H1 (cell line): Measurements from ENCODE around the gene ZNF362. TPM values are rescaled to one million over a fixed set of nuclear protein-coding genes. Genes with fewer than 3 reads are reported as not detected.

ENCODE experiments used
- CTCF ChIA-PET: fragments of 300-600 bp; sonication (Branson Sonifier 250); formaldehyde crosslinking; loops from one replicate; lab custom pipeline; 2021; ENCODE audit not compliant: partially characterized antibody; lab: Charles Lee
- POLR2A ChIA-PET: fragments of 300-600 bp; sonication (Branson Sonifier 250); formaldehyde crosslinking; loops from one replicate; lab custom pipeline; 2021; ENCODE audit warnings: inconsistent platforms; ENCODE audit not compliant: partially characterized antibody; lab: Charles Lee
- DNase-seq, 2 experiments: peaks; one replicate each; pipeline versions ENCODE4 v3.0.0 to v3.0.0-alpha.2; 2010 to 2022; ENCODE audit warnings: low spot score in 2 of 2, low read depth in 1 of 2, mixed read lengths in 1 of 2
- FAIRE-seq: peaks from 2 replicates; lab custom pipeline; 2011; peaks lifted over from hg19 to GRCh38; lab: Jason Lieb, UNC
- H2AFZ ChIP-seq: 2 replicates; pipeline ENCODE4 v1.8.1; 2012; ENCODE audit warnings: low read length, inconsistent platforms
- H2AK5ac ChIP-seq: 2 replicates; pipeline ENCODE4 v1.6.1; 2013; ENCODE audit warnings: low read depth, low read length
- H2BK120ac ChIP-seq: replicated peaks from 2 replicates; pipeline ENCODE3; 2013; ENCODE audit warnings: low read depth, low read length, inconsistent platforms
- H2BK12ac ChIP-seq: 2 replicates; pipeline ENCODE4 v1.6.1; 2013; ENCODE audit warnings: low read depth, low read length
- H2BK15ac ChIP-seq: 2 replicates; pipeline ENCODE4 v1.6.1; 2013; ENCODE audit warnings: low read length
- H2BK20ac ChIP-seq: 2 replicates; pipeline ENCODE4 v1.6.1; 2013; ENCODE audit warnings: low read length
- H2BK5ac ChIP-seq: 2 replicates; pipeline ENCODE4 v1.6.1; 2013; ENCODE audit warnings: low read depth, low read length
- H3K14ac ChIP-seq: 2 replicates; pipeline ENCODE4 v1.6.1; 2013; ENCODE audit warnings: inconsistent platforms; ENCODE audit not compliant: insufficient read length
- H3K18ac ChIP-seq: 2 replicates; pipeline ENCODE4 v1.6.1; 2013; ENCODE audit warnings: low read length; ENCODE audit errors: extremely low read depth
- H3K23ac ChIP-seq: 2 replicates; pipeline ENCODE4 v1.6.1; 2013; ENCODE audit warnings: inconsistent platforms; ENCODE audit not compliant: insufficient read length
- H3K23me2 ChIP-seq: 2 replicates; pipeline ENCODE4 v1.6.1; 2013; ENCODE audit warnings: low read depth, low read length
- H3K27ac ChIP-seq: 2 replicates; pipeline ENCODE4 v1.6.1; 2011; ENCODE audit warnings: low read depth, low read length, inconsistent platforms
- H3K27me3 ChIP-seq, 4 experiments: replicated peaks in 1 of 4; 1 replicate in 1 of 4; 2 replicates in 3 of 4; pipeline versions ENCODE4 v1.6.1 to v1.8.1; 2011 to 2013; ENCODE audit warnings: low read length in 3 of 4, mild to moderate bottlenecking in 3 of 4, inconsistent platforms in 2 of 4, mixed read lengths in 2 of 4, moderate library complexity in 1 of 4; ENCODE audit not compliant: control insufficient read depth in 3 of 4, insufficient read depth in 3 of 4; ENCODE audit errors: extremely low read depth in 1 of 4
- H3K36me3 ChIP-seq, 4 experiments: 2 replicates each; pipeline versions ENCODE4 v1.6.1 to v1.8.1; 2011 to 2013; ENCODE audit warnings: mild to moderate bottlenecking in 4 of 4, low read length in 3 of 4, moderate library complexity in 2 of 4, control low read depth in 1 of 4, inconsistent platforms in 1 of 4; ENCODE audit not compliant: insufficient read depth in 4 of 4, control insufficient read depth in 2 of 4
- H3K4ac ChIP-seq: replicated peaks from 2 replicates; pipeline ENCODE3; 2013; ENCODE audit warnings: low read length, low read depth, mixed read lengths, inconsistent platforms; ENCODE audit not compliant: insufficient read length
- H3K4me1 ChIP-seq, 4 experiments: replicated peaks in 1 of 4; 1 replicate in 1 of 4; 2 replicates in 3 of 4; pipeline versions ENCODE4 v1.6.1 to v1.8.1; 2011 to 2013; ENCODE audit warnings: low read length in 3 of 4, inconsistent platforms in 2 of 4, mixed read lengths in 1 of 4; ENCODE audit not compliant: insufficient read depth in 4 of 4, control insufficient read depth in 3 of 4
- H3K4me2 ChIP-seq, 2 experiments: 2 replicates each; pipeline versions ENCODE4 v1.6.1 to v1.8.1; 2011 to 2013; ENCODE audit warnings: low read depth in 2 of 2, low read length in 2 of 2, control low read depth in 1 of 2, inconsistent platforms in 1 of 2, mild to moderate bottlenecking in 1 of 2; ENCODE audit not compliant: insufficient read depth in 1 of 2
- H3K4me3 ChIP-seq, 4 experiments: fragments of 200-600, 300-600 bp in 1 of 4; sonication (generic), shearing (Covaris generic), sonication (Bioruptor Twin) in 1 of 4; 2 replicates each; pipeline versions ENCODE4 v1.5.1 to v1.8.1; 2011 to 2016; ENCODE audit warnings: low read length in 4 of 4, low read depth in 3 of 4, control low read depth in 2 of 4, inconsistent platforms in 2 of 4, mild to moderate bottlenecking in 2 of 4, mixed read lengths in 1 of 4, moderate library complexity in 1 of 4; ENCODE audit not compliant: insufficient read depth in 2 of 4; ENCODE audit errors: extremely low read depth in 1 of 4
- H3K56ac ChIP-seq: replicated peaks from 2 replicates; pipeline ENCODE3; 2013; ENCODE audit warnings: low read depth, mild to moderate bottlenecking, mixed read lengths, low read length, inconsistent platforms; ENCODE audit not compliant: insufficient read length
- H3K79me1 ChIP-seq: 2 replicates; pipeline ENCODE4 v1.6.1; 2013; ENCODE audit warnings: low read depth, low read length, control low read depth
- H3K79me2 ChIP-seq, 2 experiments: 2 replicates each; pipeline versions ENCODE4 v1.6.1 to v1.8.1; 2012 to 2013; ENCODE audit warnings: low read length in 2 of 2, mild to moderate bottlenecking in 2 of 2, inconsistent platforms in 1 of 2; ENCODE audit not compliant: insufficient read depth in 2 of 2, control insufficient read depth in 1 of 2
- H3K9ac ChIP-seq, 4 experiments: replicated peaks in 1 of 4; 1 replicate in 1 of 4; 2 replicates in 3 of 4; pipeline versions ENCODE4 v1.6.1 to v1.8.1; 2011 to 2013; ENCODE audit warnings: low read depth in 3 of 4, low read length in 3 of 4, control low read depth in 2 of 4, mild to moderate bottlenecking in 2 of 4, moderate library complexity in 2 of 4, inconsistent platforms in 1 of 4; ENCODE audit errors: extremely low read depth in 1 of 4
- H3K9me3 ChIP-seq, 2 experiments: 2 replicates each; pipeline versions ENCODE4 v1.6.1 to v1.8.1; 2012 to 2013; ENCODE audit warnings: mild to moderate bottlenecking in 2 of 2, moderate library complexity in 2 of 2, control low read depth in 1 of 2, inconsistent platforms in 1 of 2, low read depth in 1 of 2, low read length in 1 of 2, mixed read lengths in 1 of 2; ENCODE audit not compliant: insufficient read depth in 2 of 2
- H4K20me1 ChIP-seq, 2 experiments: replicated peaks in 1 of 2; 2 replicates each; pipeline versions ENCODE3 to v1.8.1; 2011 to 2013; ENCODE audit warnings: inconsistent platforms in 2 of 2, low read length in 2 of 2, mild to moderate bottlenecking in 1 of 2; ENCODE audit not compliant: insufficient read depth in 2 of 2, control insufficient read depth in 1 of 2
- H4K5ac ChIP-seq: 2 replicates; pipeline ENCODE4 v1.6.1; 2013; ENCODE audit warnings: low read length, low read depth, mixed read lengths, inconsistent platforms; ENCODE audit not compliant: insufficient read length
- H4K8ac ChIP-seq: 2 replicates; pipeline ENCODE4 v1.8.0; 2013; ENCODE audit warnings: mild to moderate bottlenecking, moderate library complexity, low read length, inconsistent platforms; ENCODE audit not compliant: insufficient read depth; ENCODE audit errors: extremely low read depth
- H4K91ac ChIP-seq: replicated peaks from 2 replicates; pipeline ENCODE3; 2013; ENCODE audit warnings: low read length, mixed read lengths, inconsistent platforms; ENCODE audit not compliant: insufficient read length
- CEBPB ChIP-seq: IDR thresholded peaks from 2 replicates; pipeline ENCODE4 v1.6.1; 2012; ENCODE audit warnings: low read depth, low read length
- EP300 ChIP-seq, 2 experiments: IDR thresholded peaks; 1 replicate in 1 of 2; 2 replicates in 1 of 2; pipeline ENCODE4 v1.6.1; 2011 to 2012; ENCODE audit warnings: low read depth in 2 of 2, low read length in 2 of 2, mild to moderate bottlenecking in 2 of 2, borderline replicate concordance in 1 of 2, inconsistent platforms in 1 of 2, moderate library complexity in 1 of 2
- EZH2 ChIP-seq: fragments of 200-600 bp; sonication (generic); IDR thresholded peaks from 2 replicates; pipeline ENCODE4 v1.7.1; 2012; ENCODE audit warnings: low read depth, mild to moderate bottlenecking, moderate library complexity, low read length, inconsistent platforms; ENCODE audit not compliant: severe bottlenecking
- GABPA ChIP-seq: IDR thresholded peaks from 2 replicates; pipeline ENCODE4 v1.6.1; 2011; ENCODE audit warnings: mild to moderate bottlenecking, low read length, moderate library complexity, borderline replicate concordance; ENCODE audit not compliant: insufficient read depth
- JUND ChIP-seq: IDR thresholded peaks from 2 replicates; pipeline ENCODE4 v1.6.1; 2011; ENCODE audit warnings: mild to moderate bottlenecking, improper control_type of control experiment, low read length
- POLR2A ChIP-seq, 2 experiments: IDR thresholded peaks; 1 replicate in 1 of 2; 2 replicates in 1 of 2; pipeline ENCODE4 v1.6.1; 2011; ENCODE audit warnings: low read depth in 2 of 2, low read length in 2 of 2, mild to moderate bottlenecking in 2 of 2; ENCODE audit errors: control extremely low read depth in 1 of 2
- RXRA ChIP-seq: IDR thresholded peaks from 2 replicates; pipeline ENCODE4 v1.6.1; 2011; ENCODE audit warnings: low read depth, mild to moderate bottlenecking, low read length, moderate library complexity; ENCODE audit not compliant: insufficient read depth
- SIN3A ChIP-seq, 2 experiments: IDR thresholded peaks in 1 of 2; conservative IDR thresholded peaks in 1 of 2; 2 replicates each; pipeline ENCODE4 v1.6.1; 2011 to 2012; ENCODE audit warnings: low read length in 2 of 2, improper control_type of control experiment in 1 of 2, low read depth in 1 of 2, mild to moderate bottlenecking in 1 of 2
- SIRT6 ChIP-seq: IDR thresholded peaks from one replicate; pipeline ENCODE4 v1.7.1; 2012; ENCODE audit warnings: low read length, inconsistent platforms
- SP4 ChIP-seq: IDR thresholded peaks from 2 replicates; pipeline ENCODE4 v1.6.1; 2012; ENCODE audit warnings: low read length, inconsistent platforms
- SRF ChIP-seq: IDR thresholded peaks from 2 replicates; pipeline ENCODE4 v1.6.1; 2011; ENCODE audit warnings: mild to moderate bottlenecking, low read depth, low read length, moderate library complexity
- WGBS, 2 experiments: shearing (Covaris generic) in 1 of 2; methylation state at CpG; one replicate each; pipeline versions ENCODE4 v1.1.6 to v1.1.7; 2013 to 2015; ENCODE audit warnings: low lambda C conversion rate in 2 of 2, mixed read lengths in 2 of 2, inconsistent platforms in 1 of 2, low coverage in 1 of 2, missing lambda C conversion rate in 1 of 2; ENCODE audit not compliant: insufficient replicate concordance in 2 of 2, insufficient coverage in 1 of 2, insufficient read length in 1 of 2; ENCODE audit errors: extremely low coverage in 1 of 2, missing lambda C conversion rate in 1 of 2; 5-methylcytosine and 5-hydroxymethylcytosine counted together
- polyA plus RNA-seq, 7 experiments: library from polyadenylated mRNA; depleted of rRNA in 3 of 7; stranded (reverse) in 5 of 7; unstranded in 2 of 7; fragments of >200 nt in 5 of 7; fragments of 200-250 nt in 2 of 7; gene quantifications; 1 replicate in 5 of 7; 2 replicates in 1 of 7; 4 replicates in 1 of 7; pipeline versions ENCODE4 v1.2.1 to v1.2.3, GENCODE V29; 2011 to 2013; ENCODE audit warnings: missing spikeins in 2 of 7, mixed read lengths in 2 of 7
- total RNA-seq: library from RNA; stranded (reverse); fragmentation: NEBNext Ultra II Directional; extraction: Animal tissue kit (Norgen Biotek cat#: 25700); gene quantifications from 2 replicates; pipeline ENCODE4 v1.2.1, GENCODE V29; 2021
- TF ChIP-seq, protein P1 (sequence below): IDR thresholded peaks from 2 replicates; pipeline ENCODE4 v1.6.1; 2011; ENCODE audit warnings: low read length, improper control_type of control experiment

The ZNF362 gene
- total and polyA plus RNA-seq, 2 of the 8 experiments (the other 6 are each of a cell fraction or from before 2014, with no cell fraction given) = 24.2 to 27.8 TPM

DNA sequence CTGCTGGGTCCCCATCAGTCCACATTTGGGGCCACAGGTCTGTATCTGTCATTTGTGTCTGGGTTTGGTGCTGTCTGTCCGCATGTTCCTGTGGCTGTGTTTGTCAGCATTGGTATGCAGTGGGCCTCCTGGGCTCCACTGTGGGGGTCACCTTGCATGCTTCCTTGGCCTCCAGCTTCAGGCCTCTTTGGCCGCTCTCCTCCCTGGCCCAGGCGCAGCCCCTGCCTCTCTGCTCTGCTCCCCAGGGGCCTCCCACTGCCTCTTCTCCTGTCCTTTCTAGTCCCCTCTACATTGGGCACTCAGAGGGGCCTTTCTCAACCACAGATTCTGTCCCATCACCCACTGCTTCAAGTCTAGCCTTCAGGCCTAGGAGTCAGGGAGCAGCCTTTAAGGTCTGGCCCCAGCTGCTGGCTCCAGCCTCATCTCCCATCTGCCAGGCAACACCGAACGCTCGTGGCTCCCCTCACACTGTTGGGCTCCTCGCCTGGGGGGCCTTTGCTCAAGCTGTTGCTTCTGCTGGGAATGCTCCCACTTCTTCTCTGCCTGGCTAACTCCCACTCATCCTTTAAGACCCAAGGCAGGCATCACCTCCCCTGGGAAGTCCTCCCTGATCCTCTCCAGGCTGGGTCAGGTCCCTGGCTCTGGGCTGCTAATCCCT lies 14.6 kb downstream of the ZNF362 start:
- Histone ChIP-seq H2BK15ac (no peak overlapping the region), H3K4me1 (peaks cover 0 to 13% (median 3%) of the 10 kb centered on the region in 4 experiments; a peak in 5 of 7 replicates), H3K9me3 (no peaks in the 10 kb centered on the region), H2AFZ (no peak overlapping the region), H3K23ac (no peak overlapping the region), H3K56ac (no peak overlapping the region), H3K18ac (no peak overlapping the region), H4K5ac (no peak overlapping the region), H2BK5ac (no peak overlapping the region), H2BK120ac (no peak overlapping the region), H4K8ac (no peak overlapping the region), H3K4ac (no peak overlapping the region), H3K79me1 (peaks cover 14% of the 10 kb centered on the region), H3K27ac (no peak overlapping the region), H3K36me3 (peaks cover 0 to 5% (median 0%) of the 10 kb centered on the region in 4 experiments; a peak in 1 of 8 replicates), H2BK12ac (no peak overlapping the region), H4K91ac (no peak overlapping the region), H3K9ac (no peak overlapping the region), H3K4me2 (no peak overlapping the region), H3K23me2 (no peaks in the 10 kb centered on the region), H2AK5ac (no peak overlapping the region), H2BK20ac (no peak overlapping the region), H3K79me2 (peaks cover 0 to 8% of the 10 kb centered on the region in 2 experiments; a peak in 1 of 4 replicates), H3K14ac (no peak overlapping the region), H3K4me3 (no peak overlapping the region), H3K27me3 (no peaks in the 10 kb centered on the region), H4K20me1 (peaks cover 2 to 25% of the 10 kb centered on the region in 2 experiments)
- POLR2A ChIA-PET = interaction anchor here (1.5 kb wide), 1 partner anchor 11 kb away, joined by 7 read pairs; no protein-coding TSS in a partner anchor
- TF ChIP-seq RXRA = no peak
- TF ChIP-seq SRF = no peak
- no peak for TF ChIP-seq SP4
- no peak for TF ChIP-seq GABPA
- no peak for TF ChIP-seq CEBPB
- no peak for TF ChIP-seq SIN3A (conservative IDR thresholded peaks at IDR 0.05 in 1 of 2, IDR thresholded peaks at IDR 0.05 in 1 of 2; ENCODE audit: low read depth in 1 of 2, low read length in 2 of 2)
- no peak for TF ChIP-seq EZH2
- TF ChIP-seq SIRT6 = no peak
- no peak for TF ChIP-seq JUND
- TF ChIP-seq POLR2A (IDR thresholded peaks at IDR 0.05; ENCODE audit: control extremely low read depth in 1 of 2, low read depth in 2 of 2, low read length in 2 of 2) = no peak
- TF ChIP-seq, protein P1, sequence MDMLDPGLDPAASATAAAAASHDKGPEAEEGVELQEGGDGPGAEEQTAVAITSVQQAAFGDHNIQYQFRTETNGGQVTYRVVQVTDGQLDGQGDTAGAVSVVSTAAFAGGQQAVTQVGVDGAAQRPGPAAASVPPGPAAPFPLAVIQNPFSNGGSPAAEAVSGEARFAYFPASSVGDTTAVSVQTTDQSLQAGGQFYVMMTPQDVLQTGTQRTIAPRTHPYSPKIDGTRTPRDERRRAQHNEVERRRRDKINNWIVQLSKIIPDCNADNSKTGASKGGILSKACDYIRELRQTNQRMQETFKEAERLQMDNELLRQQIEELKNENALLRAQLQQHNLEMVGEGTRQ = no peak
- TF ChIP-seq EP300 (IDR thresholded peaks at IDR 0.05; ENCODE audit: borderline replicate concordance in 1 of 2, low read depth in 2 of 2, low read length in 2 of 2) = no peak
- WGBS, 2 experiments = 94% methylated on average over 7 of the region's 7 CpGs; no CpG with 5 or more reads in 1 of the 2 experiments
- CTCF ChIA-PET = interaction anchor here (5.8 kb wide), 1 partner anchor 25 kb away, joined by 49 read pairs; no protein-coding TSS in a partner anchor
- DNase-seq (no peak), FAIRE-seq (no peak)
